Measurements from ENCODE around the gene OR2S2.

- TF ChIP-seq CTCF (IDR thresholded peaks at IDR 0.05) (no peak), EZH2 (IDR thresholded peaks at IDR 0.05; ENCODE audit: borderline replicate concordance, insufficient read depth, low read depth, low read length, poor library complexity, severe bottlenecking) (no peak)
Measured at GRCh38 chr9:35914301-35914807, 43.6 kb downstream of the OR2S2 start.
